Erythroblast (primary cell): ENCODE data around the gene TRPC1.

Experiments used
- GATA1 ChIP-seq: IDR thresholded peaks from 2 replicates; pipeline ENCODE4 v1.6.1; 2011; ENCODE audit warnings: low read depth, mild to moderate bottlenecking, control low read depth, low read length, moderate library complexity
- POLR2A ChIP-seq: IDR thresholded peaks from 2 replicates; pipeline ENCODE4 v1.6.1; 2011; ENCODE audit warnings: mild to moderate bottlenecking, low read length

- TF ChIP-seq POLR2A (no peak), GATA1 (no peak)
Observed at GRCh38 chr3:142794508-142794907, 70.7 kb downstream of the TRPC1 start.
